ENCODE data around the gene FTO.

GRCh38 chr16:53933407-53933806, 229.5 kb downstream of the FTO start:
- TF ChIP-seq HMGXB4 (CRISPR knock-in tag; IDR thresholded peaks at IDR 0.05; ENCODE audit: borderline replicate concordance) = no peak
- no peak for TF ChIP-seq MAX (IDR thresholded peaks at IDR 0.05)
- no peak for TF ChIP-seq HDAC2 (IDR thresholded peaks at IDR 0.05)
- TF ChIP-seq REST (IDR thresholded peaks at IDR 0.05) = no peak
- no peak for TF ChIP-seq CTCF (IDR thresholded peaks at IDR 0.05)
- no peak for TF ChIP-seq POLR2A (IDR thresholded peaks at IDR 0.05; ENCODE audit: low read length)
- TF ChIP-seq MAZ (IDR thresholded peaks at IDR 0.05; ENCODE audit: borderline replicate concordance, low read depth, low read length) = no peak
- TF ChIP-seq EP300 (IDR thresholded peaks at IDR 0.05) = no peak
- no peak for TF ChIP-seq SREBF2 (IDR thresholded peaks at IDR 0.05)
- TF ChIP-seq MAFK (IDR thresholded peaks at IDR 0.05; ENCODE audit: partially characterized antibody) = no peak
- no peak for TF ChIP-seq PHF8 (IDR thresholded peaks at IDR 0.05; ENCODE audit: borderline replicate concordance, low read depth)
- TF ChIP-seq JUN (IDR thresholded peaks at IDR 0.05) = no peak
- no peak for TF ChIP-seq NFE2L2 (conservative IDR thresholded peaks at IDR 0.05; ENCODE audit: low read length)

All from A549 (cell line).